Renal cortex interstitium (tissue), 11 donors: ENCODE results near the gene ZNF821. TPM values are rescaled to one million over a fixed set of nuclear protein-coding genes. Genes with fewer than 3 reads are reported as not detected.
"Not testable (repeated sequence)": the region's sequence is repeated elsewhere in the genome, so short reads cannot be mapped to it uniquely, and the experiment has no call there.

Experiments used
- DNase-seq, 11 donors: peaks; one replicate each; pipeline ENCODE4 v3.0.0-alpha.2; 2013; ENCODE audit warnings: low read depth in 9 of 11, low spot score in 4 of 11; ENCODE audit errors: extremely low read depth in 1 of 11
- polyA plus RNA-seq, 3 donors: library from polyadenylated mRNA; unstranded; fragments of 120-200 nt; gene quantifications; one replicate each; pipeline ENCODE4 v1.2.1, GENCODE V29; 2013; ENCODE audit not compliant: insufficient read length in 3 of 3

ZNF821 gene
- polyA plus RNA-seq, 3 donors, result 19.5 to 25.8 (median 20.5) TPM

DNA sequence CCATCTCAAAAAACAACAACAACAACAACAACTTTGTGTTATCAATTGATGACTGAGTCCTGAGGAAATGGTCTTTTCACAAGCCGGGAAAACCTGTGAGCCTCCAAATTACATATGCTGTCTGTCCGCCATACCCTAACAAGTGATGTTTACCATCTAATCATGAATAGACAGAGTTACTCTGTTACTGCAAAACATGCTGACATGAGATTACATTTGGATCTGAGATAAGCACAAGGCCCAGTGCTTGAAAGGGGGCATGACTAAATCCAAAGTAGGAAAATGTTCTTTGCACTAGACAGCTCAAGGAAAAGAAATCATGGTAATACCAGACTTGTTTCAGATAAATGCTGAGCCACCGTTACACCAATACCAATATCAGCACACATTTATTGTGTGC lies 46.8 kb downstream of the ZNF821 start:
- DNase-seq, result no peak

DNA sequence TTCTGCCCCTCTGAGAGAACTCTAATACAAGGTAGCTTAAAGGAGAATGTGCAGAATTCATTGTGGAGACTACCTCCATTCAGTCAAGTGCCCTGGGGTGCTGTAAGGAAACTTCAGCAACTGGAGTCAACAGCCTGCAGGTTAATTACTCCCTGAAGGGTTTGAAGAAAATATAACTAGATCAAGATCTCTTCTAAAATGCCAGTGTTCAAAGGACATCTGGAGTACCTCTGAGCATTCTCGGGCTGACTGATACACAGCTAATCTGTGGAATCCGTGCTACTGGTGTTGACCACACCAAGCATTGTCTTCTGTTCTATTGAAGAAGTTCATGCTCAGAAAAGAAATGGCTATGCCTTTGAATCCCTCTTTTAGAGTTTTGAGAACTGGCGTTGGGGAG lies 49.7 kb downstream of the ZNF821 start:
- no peak for DNase-seq

DNA sequence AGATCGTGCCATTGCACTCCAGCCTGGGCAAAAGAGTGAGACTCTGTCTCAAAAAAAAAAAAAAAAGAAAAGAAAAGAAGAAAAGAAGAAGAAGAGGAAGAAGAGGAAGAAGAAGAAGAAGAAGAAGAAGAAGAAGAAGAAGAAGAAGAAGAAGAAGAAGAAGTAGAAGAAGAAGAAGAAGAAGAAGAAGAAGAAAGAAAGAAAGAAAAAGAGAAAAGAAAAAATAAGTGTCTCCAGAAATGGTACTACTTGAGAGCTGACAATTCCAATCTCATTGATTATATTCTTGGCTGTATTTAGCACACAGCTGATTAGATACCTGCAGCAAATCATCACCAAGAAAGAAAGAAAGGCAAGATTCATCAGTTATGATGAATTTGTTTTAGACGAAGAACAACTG lies 51.9 kb downstream of the ZNF821 start:
- not testable (repeated sequence) for DNase-seq

DNA sequence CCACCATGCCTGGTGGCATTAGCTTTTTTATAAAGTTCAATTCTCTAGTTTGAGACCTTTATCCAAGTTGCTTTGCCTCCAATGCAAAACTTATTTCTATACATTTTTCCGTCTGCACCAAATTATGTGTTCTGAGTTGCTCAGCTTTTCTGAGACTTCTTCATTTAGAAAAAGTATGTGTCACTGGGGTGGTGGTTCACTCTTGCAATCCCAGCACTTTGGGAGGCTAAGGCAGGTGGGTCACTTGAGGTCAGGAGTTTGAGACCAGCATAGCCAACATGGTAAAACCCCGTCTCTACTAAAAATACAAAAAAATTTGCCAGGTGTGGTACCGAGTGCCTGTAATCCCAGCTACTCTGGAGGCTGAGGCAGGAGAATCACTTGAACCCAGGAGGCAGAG lies 52.3 kb downstream of the ZNF821 start:
- not testable (repeated sequence) for DNase-seq

DNA sequence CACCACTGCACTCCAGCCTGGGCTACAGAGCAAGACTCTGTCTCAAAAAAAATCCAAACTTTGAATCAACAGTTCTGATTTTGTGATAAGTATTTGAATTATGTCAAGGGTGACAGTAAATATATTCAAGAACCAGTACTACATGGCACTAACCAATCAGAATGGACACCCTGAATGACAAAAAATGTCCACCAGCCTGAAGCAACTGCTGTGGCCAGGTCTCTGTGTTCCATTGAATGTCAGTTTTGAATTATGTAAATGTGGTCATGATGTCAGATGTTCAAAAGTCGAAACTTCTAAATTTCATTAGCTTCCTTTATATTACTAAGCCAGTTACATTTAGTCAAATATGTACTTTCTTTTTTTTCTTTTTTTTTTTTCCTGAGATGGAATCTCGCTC lies 53.6 kb downstream of the ZNF821 start:
- no peak for DNase-seq

DNA sequence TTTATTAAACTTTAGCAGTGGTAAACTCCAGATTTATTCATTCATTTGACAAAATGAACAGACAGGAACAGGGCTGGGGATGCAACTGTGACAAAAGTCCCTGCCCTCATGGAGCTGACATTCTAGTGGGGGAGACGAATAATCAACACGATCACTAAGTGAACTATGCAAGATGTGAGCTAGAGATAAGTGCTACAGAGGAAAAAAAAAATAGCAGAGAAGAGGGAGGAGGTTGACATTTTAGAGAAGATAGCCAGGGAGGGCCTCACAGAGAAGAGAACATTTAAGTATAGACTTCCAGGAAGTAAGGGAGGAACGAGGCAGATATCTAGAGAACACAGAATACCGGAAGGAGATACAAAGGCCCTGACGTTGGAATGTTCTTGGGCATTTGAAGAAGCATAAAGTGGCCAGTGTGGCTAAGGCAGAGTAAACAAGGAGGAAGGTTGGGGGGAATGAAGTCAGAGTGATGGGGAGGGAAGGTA lies 57.4 kb downstream of the ZNF821 start:
- no peak for DNase-seq

DNA sequence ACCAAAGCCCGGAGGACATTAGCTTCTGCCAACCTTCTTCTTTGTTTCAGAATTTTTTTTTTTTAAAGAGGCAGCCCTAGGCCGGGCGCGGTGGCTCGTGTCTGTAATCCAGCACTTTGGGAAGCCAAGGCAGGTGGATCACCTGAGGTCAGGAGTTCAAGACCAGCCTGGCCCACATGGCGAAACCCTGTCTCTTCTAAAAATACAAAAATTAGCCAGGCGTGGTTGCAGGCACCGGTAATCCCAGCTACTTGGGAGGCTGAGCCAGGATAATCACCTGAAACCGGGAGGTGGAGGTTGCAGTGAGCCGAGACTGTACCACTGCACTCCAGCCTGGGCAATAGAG lies 66.9 kb downstream of the ZNF821 start:
- not testable (repeated sequence) for DNase-seq

DNA sequence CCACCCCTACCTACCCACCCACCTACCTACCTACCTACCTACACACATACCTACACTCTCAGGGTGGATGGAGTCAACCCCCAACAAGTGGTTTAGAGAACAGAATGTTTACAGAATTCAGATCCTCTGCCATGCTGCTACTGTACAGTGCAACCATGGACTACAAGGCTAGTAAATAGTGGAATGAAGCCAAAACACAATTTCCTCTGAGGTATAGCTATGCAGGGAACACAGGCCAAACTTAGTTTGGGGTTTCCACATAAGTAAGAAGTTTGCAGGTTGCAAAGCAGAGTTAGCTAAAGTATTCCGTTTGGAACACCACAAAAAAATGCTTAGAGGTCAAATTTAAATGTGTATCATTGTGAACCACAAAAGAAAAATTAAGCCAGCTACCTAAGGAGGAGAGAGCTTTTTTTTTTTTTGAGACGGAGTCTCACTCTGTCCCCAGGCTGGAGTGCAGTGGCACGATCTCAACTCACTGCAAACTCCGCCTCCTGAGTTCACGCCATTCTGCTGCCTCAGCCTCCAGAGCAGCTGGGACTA lies 72.7 kb downstream of the ZNF821 start:
- DNase-seq, result no peak

DNA sequence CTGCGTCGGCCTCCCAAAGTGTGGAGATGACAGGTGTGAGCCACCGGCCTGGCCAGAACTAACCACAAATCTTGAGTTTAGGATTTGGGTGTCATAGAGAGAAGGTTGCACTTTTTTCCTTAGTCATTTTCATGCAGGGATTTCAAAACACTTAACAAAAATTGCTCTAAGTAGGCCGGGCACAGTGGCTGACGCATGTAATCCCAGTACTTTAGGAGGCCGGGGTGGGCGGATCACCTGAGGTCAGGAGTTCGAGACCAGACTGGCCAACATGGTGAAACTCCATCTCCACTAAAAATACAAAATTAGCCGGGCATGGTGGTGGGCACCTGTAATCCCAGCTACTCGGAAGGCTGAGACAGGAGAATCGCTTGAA lies 73.8 kb downstream of the ZNF821 start:
- not testable (repeated sequence) for DNase-seq

Other genes starting within 250 kb of the ZNF821 start
- 1 to 10 TPM; 8.5 to 9.5 (median 8.9) TPM for gene PHLPP2, start 159.5 kb downstream of the ZNF821 start, polyA plus RNA-seq
- gene AP1G1, start 75.3 kb downstream of the ZNF821 start, polyA plus RNA-seq, result 10 to 100 TPM; 76.0 to 99.5 (median 86.4) TPM
- 10 to 100 TPM; 34.9 to 36.6 (median 35.5) TPM for gene ATXN1L, start 38.2 kb downstream of the ZNF821 start, polyA plus RNA-seq
- 100 to 1,000 TPM; 255 to 338 (median 304) TPM for gene IST1, start 11.3 kb upstream of the ZNF821 start, polyA plus RNA-seq
- under 1 TPM; 0.06 to 0.14 (median 0.12) TPM for gene PKD1L3, start 116.2 kb upstream of the ZNF821 start, polyA plus RNA-seq
- gene DHODH, start 124.6 kb upstream of the ZNF821 start, polyA plus RNA-seq, result 10 to 100 TPM; 14.6 to 20.7 (median 15.2) TPM
- under 1 TPM; 0.59 to 0.99 (median 0.85) TPM for gene HP, start 170.3 kb upstream of the ZNF821 start, polyA plus RNA-seq
- gene HPR, start 179.0 kb upstream of the ZNF821 start, polyA plus RNA-seq, result not detected
- 10 to 100 TPM; 19.5 to 20.2 (median 19.9) TPM for gene TXNL4B, start 209.4 kb upstream of the ZNF821 start, polyA plus RNA-seq
- 10 to 100 TPM; 71.0 to 76.8 (median 76.1) TPM for gene DHX38, start 209.7 kb upstream of the ZNF821 start, polyA plus RNA-seq